Coronary artery (tissue), 2 donors: ENCODE data around the gene SMR3B.

ENCODE experiments used
- DNase-seq: peaks from one replicate; pipeline ENCODE4 v3.0.0-alpha.2; 2017; ENCODE audit warnings: low spot score
- H3K27ac ChIP-seq, 2 donors: fragments of 200-600 bp; sonication (generic); one replicate each; pipeline ENCODE4 v1.5.1; 2016 to 2019
- H3K4me3 ChIP-seq: fragments of 200-600 bp; sonication (generic); 2 replicates; pipeline ENCODE4 v1.5.1; 2016; ENCODE audit warnings: mild to moderate bottlenecking, moderate library complexity
- TF ChIP-seq, protein P1 (sequence below): fragments of 200-600 bp; sonication (generic); IDR thresholded peaks from one replicate; pipeline ENCODE4 v1.5.1; 2019; ENCODE audit warnings: antibody characterized with exemption

Gene SMR3B

DNA sequence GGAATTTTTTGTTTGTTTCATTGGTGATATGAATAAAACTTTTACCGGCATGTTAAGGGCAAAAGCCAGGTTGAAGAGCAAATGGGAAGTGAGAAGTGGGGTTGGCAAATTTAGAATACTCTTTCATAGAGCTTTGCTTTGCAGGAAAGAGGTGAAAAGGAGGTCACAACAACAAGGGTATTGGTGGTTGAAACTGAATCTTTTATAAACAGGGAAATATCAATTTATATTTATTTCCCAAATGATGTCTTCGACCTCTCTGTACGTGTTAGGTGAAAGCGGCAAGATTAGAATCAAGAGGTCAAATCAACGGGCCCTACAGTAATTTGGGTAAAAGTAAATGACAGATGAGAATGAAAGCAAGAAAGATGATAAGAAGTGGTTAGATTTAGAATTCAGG lies 18.9 kb upstream of the SMR3B start:
- TF ChIP-seq, protein P1, sequence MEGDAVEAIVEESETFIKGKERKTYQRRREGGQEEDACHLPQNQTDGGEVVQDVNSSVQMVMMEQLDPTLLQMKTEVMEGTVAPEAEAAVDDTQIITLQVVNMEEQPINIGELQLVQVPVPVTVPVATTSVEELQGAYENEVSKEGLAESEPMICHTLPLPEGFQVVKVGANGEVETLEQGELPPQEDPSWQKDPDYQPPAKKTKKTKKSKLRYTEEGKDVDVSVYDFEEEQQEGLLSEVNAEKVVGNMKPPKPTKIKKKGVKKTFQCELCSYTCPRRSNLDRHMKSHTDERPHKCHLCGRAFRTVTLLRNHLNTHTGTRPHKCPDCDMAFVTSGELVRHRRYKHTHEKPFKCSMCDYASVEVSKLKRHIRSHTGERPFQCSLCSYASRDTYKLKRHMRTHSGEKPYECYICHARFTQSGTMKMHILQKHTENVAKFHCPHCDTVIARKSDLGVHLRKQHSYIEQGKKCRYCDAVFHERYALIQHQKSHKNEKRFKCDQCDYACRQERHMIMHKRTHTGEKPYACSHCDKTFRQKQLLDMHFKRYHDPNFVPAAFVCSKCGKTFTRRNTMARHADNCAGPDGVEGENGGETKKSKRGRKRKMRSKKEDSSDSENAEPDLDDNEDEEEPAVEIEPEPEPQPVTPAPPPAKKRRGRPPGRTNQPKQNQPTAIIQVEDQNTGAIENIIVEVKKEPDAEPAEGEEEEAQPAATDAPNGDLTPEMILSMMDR, result no peak
- DNase-seq, result no peak
- H3K4me3 ChIP-seq, result no peak overlapping the region
- H3K27ac ChIP-seq, result no peak overlapping the region

DNA sequence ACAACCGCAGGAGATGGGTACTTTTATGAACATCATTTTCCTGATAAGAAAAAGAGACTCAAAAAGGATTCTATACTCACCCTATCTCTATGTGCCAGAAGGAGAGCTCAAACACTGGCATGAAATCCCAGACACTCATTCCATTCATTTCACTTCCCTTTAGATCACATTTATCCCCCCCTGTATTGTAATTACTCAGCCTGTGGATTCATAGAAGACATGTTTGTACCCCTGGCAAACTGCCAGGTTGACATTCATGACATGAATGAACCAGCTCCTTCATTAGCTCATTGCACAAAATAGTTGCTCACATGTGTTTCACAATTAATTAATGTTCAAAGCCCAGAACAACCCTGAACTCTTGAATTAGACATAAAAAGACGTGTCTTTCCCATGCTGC lies 17.5 kb upstream of the SMR3B start:
- no peak for DNase-seq
- Histone ChIP-seq H3K27ac (no peak overlapping the region), H3K4me3 (no peak overlapping the region)
- TF ChIP-seq, protein P1, result no peak

DNA sequence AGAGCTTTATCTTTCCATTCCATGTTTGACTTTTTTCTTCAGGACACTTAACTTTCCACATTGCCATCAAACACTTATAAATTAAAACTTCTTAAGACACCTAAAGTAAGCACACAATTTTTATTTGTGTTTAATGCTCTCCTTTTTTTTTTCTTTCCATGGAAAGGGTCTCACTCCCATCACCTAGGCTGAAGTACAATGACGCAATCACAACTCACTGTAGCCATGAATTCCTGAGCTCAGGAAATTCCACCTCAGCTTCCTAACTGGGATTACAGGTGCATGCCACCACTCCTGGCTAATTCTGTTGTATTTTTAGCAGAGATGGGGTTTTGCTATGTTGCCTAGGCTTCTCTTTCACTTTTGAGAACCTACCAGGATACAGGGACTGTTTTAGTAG lies 15.1 kb upstream of the SMR3B start:
- no peak overlapping the region for H3K4me3 ChIP-seq
- no peak for DNase-seq
- TF ChIP-seq, protein P1, result no peak
- H3K27ac ChIP-seq, result no peak overlapping the region

DNA sequence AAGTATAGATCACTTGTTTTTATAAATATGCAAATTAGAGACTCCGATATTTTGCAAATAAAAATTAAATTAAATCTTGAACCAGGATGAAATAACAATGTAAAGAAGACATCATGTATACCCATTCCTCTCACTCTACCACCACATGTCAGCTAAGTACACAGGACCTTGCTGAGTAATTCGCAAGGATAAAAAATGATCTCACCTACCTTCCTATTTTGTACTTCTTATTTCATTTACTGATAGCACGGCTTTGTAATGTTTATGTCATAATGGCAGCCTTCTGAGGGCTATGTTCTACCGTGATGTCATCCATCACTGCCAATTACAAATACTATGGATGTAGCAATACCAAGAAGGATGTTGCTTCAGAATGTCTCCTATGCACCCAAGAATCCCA lies 10.9 kb upstream of the SMR3B start:
- DNase-seq, result no peak
- no peak overlapping the region for H3K27ac ChIP-seq
- TF ChIP-seq, protein P1, result no peak

DNA sequence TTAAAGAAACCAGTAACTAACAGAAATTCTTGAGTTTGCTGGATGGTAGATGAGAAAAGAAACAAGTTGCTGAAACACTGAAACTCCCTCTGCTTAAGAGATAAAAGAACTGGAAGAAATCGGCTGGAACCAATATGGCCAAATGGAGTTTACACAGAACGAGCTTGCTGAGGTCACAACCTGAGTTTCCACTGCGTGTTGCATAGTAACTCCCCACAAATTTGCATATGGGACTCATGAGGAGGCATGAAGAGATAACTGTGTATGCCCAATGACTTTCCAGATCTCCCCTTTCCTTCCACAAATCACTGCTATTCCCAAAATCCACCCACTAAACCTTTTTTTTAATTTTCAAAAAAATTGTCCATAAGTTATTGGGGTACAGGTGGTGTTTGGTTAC lies 10.2 kb upstream of the SMR3B start:
- Histone ChIP-seq H3K4me3 (no peak overlapping the region), H3K27ac (no peak overlapping the region)
- no peak for DNase-seq

More for the DNA sequence above, 10.9 kb upstream of the SMR3B start:
- no peak overlapping the region for H3K4me3 ChIP-seq

DNA sequence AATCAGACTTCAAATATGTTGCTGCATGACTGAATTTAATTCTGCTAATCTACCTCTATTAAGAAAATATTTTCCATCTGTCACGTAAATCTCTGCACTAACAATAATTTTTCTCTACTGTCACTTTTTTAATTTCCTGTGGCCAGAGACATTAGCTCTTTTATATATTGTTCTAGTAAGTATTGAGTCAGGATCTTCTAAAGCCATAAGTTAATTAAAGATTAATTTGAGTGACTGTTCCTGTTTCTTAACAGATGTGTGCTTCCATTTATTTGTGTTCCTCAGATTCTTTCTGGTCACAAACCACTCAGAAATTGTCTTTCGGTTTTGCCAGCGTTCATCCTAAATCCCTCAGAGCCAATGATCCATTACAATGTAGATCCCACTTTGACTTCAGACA lies 2.4 kb upstream of the SMR3B start:
- Histone ChIP-seq H3K27ac (no peak overlapping the region), H3K4me3 (no peak overlapping the region)
- no peak for DNase-seq
- TF ChIP-seq, protein P1, result no peak

More for the DNA sequence above, 10.2 kb upstream of the SMR3B start:
- TF ChIP-seq, protein P1, result no peak

DNA sequence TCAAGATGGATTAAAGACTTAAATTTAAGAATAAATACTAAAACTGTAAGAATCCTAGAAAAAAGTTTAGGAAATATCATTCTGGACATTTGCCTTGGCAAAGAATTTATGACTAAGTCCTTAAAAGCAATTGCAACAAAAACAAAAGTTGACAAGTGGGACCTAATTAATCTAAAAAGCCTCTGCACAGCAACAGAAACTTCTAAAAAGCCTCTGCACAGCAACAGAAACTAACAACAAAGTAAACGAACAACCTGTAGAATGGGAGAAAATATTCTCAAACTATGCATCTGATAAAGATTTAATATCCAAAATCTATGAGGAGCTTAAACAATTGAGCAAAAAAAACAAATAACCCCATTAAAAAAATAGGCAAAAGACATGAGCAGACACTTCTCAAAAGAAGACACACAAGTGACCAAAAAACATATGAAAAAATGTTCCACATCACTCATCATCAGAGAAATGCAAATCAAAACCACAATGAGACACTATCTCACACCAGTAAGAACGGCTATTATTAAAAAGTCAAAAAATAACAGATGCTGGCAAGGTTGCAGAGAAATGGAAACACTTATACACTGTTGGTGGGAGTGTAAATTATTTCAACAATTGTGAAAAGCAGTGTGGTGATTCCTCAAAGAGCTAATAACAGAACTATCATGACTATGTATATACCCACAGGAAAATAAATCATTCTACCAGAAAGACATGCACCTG lies 9.3 kb downstream of the SMR3B start:
- TF ChIP-seq, protein P1, result no peak
- H3K4me3 ChIP-seq, result no peak overlapping the region
- no peak for DNase-seq
- no peak overlapping the region for H3K27ac ChIP-seq
